Parietal lobe (tissue), 2 donors: Measurements from ENCODE around the gene AHNAK. TPM values are rescaled to one million over a fixed set of nuclear protein-coding genes. Genes with fewer than 3 reads are reported as not detected.

Source experiments
- small RNA-seq: library from RNA; depleted of rRNA; stranded (forward); fragments of <200 nt; gene quantifications from one replicate; pipeline ENCODE3, GENCODE V24; 2014; ENCODE audit warnings: low replicate concordance
- total RNA-seq: library from RNA; depleted of rRNA; stranded (reverse); fragments of >200 nt; gene quantifications from one replicate; pipeline ENCODE4 v1.2.3, GENCODE V29; 2014

Gene AHNAK, protein sequence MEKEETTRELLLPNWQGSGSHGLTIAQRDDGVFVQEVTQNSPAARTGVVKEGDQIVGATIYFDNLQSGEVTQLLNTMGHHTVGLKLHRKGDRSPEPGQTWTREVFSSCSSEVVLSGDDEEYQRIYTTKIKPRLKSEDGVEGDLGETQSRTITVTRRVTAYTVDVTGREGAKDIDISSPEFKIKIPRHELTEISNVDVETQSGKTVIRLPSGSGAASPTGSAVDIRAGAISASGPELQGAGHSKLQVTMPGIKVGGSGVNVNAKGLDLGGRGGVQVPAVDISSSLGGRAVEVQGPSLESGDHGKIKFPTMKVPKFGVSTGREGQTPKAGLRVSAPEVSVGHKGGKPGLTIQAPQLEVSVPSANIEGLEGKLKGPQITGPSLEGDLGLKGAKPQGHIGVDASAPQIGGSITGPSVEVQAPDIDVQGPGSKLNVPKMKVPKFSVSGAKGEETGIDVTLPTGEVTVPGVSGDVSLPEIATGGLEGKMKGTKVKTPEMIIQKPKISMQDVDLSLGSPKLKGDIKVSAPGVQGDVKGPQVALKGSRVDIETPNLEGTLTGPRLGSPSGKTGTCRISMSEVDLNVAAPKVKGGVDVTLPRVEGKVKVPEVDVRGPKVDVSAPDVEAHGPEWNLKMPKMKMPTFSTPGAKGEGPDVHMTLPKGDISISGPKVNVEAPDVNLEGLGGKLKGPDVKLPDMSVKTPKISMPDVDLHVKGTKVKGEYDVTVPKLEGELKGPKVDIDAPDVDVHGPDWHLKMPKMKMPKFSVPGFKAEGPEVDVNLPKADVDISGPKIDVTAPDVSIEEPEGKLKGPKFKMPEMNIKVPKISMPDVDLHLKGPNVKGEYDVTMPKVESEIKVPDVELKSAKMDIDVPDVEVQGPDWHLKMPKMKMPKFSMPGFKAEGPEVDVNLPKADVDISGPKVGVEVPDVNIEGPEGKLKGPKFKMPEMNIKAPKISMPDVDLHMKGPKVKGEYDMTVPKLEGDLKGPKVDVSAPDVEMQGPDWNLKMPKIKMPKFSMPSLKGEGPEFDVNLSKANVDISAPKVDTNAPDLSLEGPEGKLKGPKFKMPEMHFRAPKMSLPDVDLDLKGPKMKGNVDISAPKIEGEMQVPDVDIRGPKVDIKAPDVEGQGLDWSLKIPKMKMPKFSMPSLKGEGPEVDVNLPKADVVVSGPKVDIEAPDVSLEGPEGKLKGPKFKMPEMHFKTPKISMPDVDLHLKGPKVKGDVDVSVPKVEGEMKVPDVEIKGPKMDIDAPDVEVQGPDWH (N-terminal part only)
- 13.5 TPM for total RNA-seq

DNA sequence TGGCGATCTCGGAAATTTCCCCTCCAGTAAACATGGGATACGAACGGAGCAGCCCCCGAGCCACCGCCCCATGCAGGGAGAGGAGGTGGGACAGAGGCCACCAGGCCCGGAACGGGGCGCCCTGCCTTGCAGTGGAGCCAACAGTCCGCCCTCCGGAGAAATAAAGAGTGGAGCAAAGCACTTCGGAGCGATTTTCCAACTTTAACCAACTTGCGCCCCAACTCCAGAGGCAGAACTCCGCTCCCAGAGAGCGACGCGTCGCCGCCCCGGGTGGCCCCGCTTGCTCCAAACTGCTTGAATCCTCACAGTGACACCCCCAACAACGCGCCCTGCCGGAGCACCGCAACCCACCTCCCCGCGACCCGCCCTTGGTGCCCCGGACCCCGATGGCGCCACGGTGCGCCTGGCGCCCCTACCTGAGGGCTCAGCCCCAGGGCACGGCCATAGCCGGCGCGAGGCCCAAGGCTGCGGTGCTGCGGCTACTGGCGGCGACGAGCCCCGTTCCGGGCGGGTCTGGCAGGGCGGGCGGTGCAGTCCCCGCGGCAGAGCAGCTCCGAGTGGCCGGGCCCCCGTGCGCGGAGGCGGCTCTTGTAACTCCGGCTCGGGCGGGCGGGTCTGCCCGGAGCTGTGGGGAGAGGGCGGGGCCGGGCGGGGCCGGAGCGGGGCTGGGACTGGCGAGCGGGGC, at the start of gene AHNAK:
Gene AHNAK, minus strand, starts transcription at position 563 of the 685 bp plus-strand sequence. CDS start 10,708 bp downstream, outside the sequence.

DNA sequence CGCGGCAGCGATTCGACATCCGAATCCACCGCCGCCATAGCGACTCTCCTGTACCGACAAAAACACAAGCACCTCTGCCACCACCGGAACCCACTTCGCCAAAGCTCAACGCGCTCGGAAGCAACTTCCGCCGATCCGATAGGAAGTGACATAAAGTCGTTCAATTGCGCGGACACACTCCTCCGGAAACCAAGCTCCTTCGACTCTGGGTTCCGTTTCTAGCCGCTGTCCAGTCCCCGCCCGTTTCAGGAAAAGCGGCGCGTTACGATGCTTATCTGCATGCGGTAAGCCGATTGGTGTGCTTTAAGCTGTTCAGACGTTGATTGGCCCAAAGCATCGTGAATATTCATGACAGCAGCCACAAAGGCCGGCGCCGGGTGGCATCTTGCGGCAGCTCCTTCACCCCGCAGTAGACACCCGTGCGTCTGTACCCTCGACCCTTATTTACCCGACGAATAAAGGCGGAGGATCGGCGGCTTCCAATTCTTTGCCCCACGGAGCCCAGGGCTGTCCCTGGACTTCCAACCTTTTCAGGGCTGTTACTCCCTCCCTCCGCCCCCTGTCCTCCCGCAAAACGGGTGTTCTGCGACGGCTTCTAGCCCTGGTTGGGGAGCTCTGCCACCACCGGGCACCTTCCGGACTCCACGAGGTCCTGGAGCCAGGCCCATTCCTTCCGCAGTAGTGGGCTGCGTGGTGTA, 45.0 kb upstream of the AHNAK start, which contains the start of gene TUT1:
Gene TUT1, minus strand, starts transcription at position 76 of the 698 bp plus-strand sequence. Its CDS starts 38 bp downstream, at position 38.

DNA sequence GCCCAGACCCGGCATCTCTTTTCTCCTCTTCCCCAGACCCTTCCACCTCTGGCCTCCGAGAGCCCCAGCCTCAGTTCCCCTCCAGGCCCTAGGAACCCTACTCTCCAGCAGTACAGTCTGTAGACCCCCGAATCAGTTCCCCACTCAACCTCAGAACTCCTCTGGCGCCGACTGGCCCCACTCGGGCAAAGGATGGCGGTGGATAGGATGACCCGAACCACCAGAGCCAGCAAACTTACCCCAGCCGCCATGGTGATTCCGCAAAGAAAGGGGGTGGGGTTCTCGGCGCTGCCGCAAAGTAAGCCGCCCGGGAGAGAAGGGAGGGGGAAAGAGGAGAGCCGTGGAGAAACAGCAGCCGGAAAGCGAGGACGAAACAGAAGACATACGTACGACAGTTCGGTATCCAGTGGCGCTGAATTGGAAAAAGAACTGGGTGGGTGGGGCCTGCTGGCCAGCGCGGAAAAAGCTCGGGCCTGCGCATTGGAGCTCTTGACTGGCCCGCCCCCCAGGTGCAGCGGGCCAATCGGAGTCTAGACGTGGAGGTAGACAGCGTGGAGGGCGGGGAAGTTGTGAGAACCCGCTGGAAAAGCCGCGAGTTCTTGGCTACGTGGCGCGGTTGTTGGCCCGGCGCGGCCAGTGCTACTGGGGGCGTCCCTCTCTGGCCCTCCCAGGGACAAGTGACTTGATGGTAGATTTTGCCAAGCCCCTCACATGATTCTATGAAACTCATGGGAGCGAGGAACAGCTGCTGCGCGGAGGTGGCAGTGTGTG, 27.2 kb upstream of the AHNAK start, which contains the start of gene EEF1G:
Gene EEF1G, minus strand, starts transcription at position 300 of the 771 bp plus-strand sequence. Its CDS starts 49 bp downstream, at position 251.

DNA sequence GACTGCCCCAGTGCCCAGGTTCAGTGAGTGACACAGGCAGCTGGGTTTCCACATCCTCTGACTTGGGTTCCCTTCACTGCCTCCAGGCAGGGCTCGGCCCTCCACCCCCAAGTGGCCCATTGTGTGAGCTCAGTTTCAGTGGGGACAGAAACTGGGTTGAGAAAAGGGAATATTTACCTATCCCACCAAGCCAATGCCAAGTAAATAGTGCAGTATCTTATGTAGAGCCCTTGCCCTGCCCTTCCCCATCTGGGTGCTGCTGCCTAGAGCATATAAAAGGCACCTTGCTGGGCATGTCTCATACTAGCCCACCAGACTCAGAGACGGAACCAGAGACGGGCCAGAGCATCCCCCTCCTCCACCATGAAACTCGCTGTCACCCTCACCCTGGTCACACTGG, 127.9 kb downstream of the AHNAK start, which contains the start of gene SCGB1A1:
Gene SCGB1A1, plus strand, starts transcription at position 301 of the 400 bp plus-strand sequence. Its CDS starts 63 bp downstream, at position 364.

Small RNA genes within 50 kb of the gene (small RNA-seq; reads per million reads assigned to genes)
- not detected for gene EEF1G
- gene MIR6747: not detected

Other genes with a start within 250 kb of the AHNAK start
- not detected for gene SCGB1D4, start 247.7 kb downstream of the AHNAK start, total RNA-seq
- gene ASRGL1, start 209.4 kb downstream of the AHNAK start, total RNA-seq: 52.9 TPM
- gene SCGB1A1, start 127.8 kb downstream of the AHNAK start, total RNA-seq: not detected
- 1,400 TPM for gene EEF1G, start 27.1 kb upstream of the AHNAK start, total RNA-seq
- 7.5 TPM for gene TUT1, start 44.7 kb upstream of the AHNAK start, total RNA-seq
- 139 TPM for gene MTA2, start 55.1 kb upstream of the AHNAK start, total RNA-seq
- 5.9 TPM for gene EML3, start 66.0 kb upstream of the AHNAK start, total RNA-seq
- 0.94 TPM for gene ROM1, start 66.5 kb upstream of the AHNAK start, total RNA-seq
- gene B3GAT3, start 75.2 kb upstream of the AHNAK start, total RNA-seq: 22.5 TPM
- gene GANAB, start 99.8 kb upstream of the AHNAK start, total RNA-seq: 64.8 TPM
- gene INTS5, start 106.5 kb upstream of the AHNAK start, total RNA-seq: 16.3 TPM
- gene C11orf98, start 118.4 kb upstream of the AHNAK start, total RNA-seq: 19.7 TPM
- gene CSKMT, start 118.5 kb upstream of the AHNAK start, total RNA-seq: 8.8 TPM
- 4.1 TPM for gene UQCC3, start 124.9 kb upstream of the AHNAK start, total RNA-seq
- gene LBHD1, start 125.5 kb upstream of the AHNAK start, total RNA-seq: 5.6 TPM
- gene UBXN1, start 132.3 kb upstream of the AHNAK start, total RNA-seq: 85.1 TPM
- 0.31 TPM for gene LRRN4CL, start 142.7 kb upstream of the AHNAK start, total RNA-seq
- gene BSCL2, start 160.6 kb upstream of the AHNAK start, total RNA-seq: 102 TPM
- 28.8 TPM for gene GNG3, start 160.9 kb upstream of the AHNAK start, total RNA-seq
- 30.0 TPM for gene HNRNPUL2, start 180.7 kb upstream of the AHNAK start, total RNA-seq
- gene TTC9C, start 181.7 kb upstream of the AHNAK start, total RNA-seq: 28.2 TPM
- 13.8 TPM for gene ZBTB3, start 207.4 kb upstream of the AHNAK start, total RNA-seq
- gene POLR2G, start 214.8 kb upstream of the AHNAK start, total RNA-seq: 60.1 TPM
- gene TAF6L, start 224.6 kb upstream of the AHNAK start, total RNA-seq: 16.0 TPM
- gene TMEM179B, start 240.6 kb upstream of the AHNAK start, total RNA-seq: 22.8 TPM
- gene TMEM223, start 245.2 kb upstream of the AHNAK start, total RNA-seq: 15.7 TPM